Activated naive CD8-positive, alpha-beta T cell (primary cell): ENCODE results near the gene DUSP22.
A peak's percentile ranks its signal among the peaks of the same experiment; 100 is the strongest.

ENCODE experiments used
- H3K27ac Mint-ChIP-seq: one replicate; pipeline ENCODE4 v1.8.0; 2021; ENCODE audit warnings: mixed read lengths
- H3K27me3 Mint-ChIP-seq: one replicate; pipeline ENCODE4 v1.8.0; 2021; ENCODE audit warnings: mixed read lengths
- H3K36me3 Mint-ChIP-seq: one replicate; pipeline ENCODE4 v1.8.0; 2021; ENCODE audit warnings: mixed read lengths
- H3K4me1 Mint-ChIP-seq: one replicate; pipeline ENCODE4 v1.8.0; 2021; ENCODE audit warnings: low read depth, mixed read lengths
- H3K4me3 Mint-ChIP-seq: one replicate; pipeline ENCODE4 v1.8.0; 2021; ENCODE audit warnings: mild to moderate bottlenecking, mixed read lengths
- H3K9me3 Mint-ChIP-seq: one replicate; pipeline ENCODE4 v1.8.0; 2021; ENCODE audit warnings: low read depth, mixed read lengths

Gene DUSP22

GRCh38 chr6:326896-327537 lies 34.7 kb downstream of the DUSP22 start:
- Mint-ChIP-seq H3K36me3 (no peaks in the 10 kb centered on the region), H3K27me3 (no peaks in the 10 kb centered on the region), H3K4me3 (no peak overlapping the region), H3K27ac (peak overlapping the region; percentile 46), H3K4me1 (peaks cover 3% of the 10 kb centered on the region), H3K9me3 (no peaks in the 10 kb centered on the region)

DNA sequence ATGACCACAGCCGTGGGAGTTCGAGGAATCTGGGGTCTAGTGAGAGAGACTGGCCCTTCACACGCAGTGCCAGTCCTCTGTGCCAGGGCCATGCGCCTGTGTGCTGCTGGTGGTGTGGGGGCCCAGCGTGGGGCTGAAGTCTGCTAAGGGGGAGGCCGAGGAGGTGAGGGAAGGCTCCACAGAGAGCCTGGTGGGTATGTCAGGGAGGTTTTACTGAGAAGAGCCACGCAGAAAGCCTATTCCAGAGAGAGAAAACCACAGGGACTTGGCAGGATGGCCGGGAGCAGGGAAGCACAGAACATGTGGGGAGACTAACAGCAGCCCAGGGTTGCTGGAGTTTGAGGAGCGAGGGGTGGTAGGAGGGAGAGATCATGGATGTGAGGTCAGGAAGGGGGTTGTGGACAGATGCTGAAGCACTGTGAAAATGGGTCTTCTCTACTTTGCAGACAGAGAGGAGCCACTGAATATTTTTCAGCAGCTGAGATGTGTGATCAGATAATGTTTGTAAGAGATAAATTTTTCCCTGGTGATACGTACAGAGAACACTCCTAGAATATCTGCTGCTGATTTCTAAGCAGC lies 35.3 kb downstream of the DUSP22 start:
- Mint-ChIP-seq H3K9me3 (no peaks in the 10 kb centered on the region), H3K4me3 (no peak overlapping the region), H3K4me1 (peaks cover 3% of the 10 kb centered on the region), H3K36me3 (no peaks in the 10 kb centered on the region), H3K27me3 (no peaks in the 10 kb centered on the region), H3K27ac (peak overlapping the region; percentile 46)

GRCh38 chr6:328136-328670 lies 35.9 kb downstream of the DUSP22 start:
- H3K27ac Mint-ChIP-seq = no peak overlapping the region
- H3K36me3 Mint-ChIP-seq = no peaks in the 10 kb centered on the region
- H3K9me3 Mint-ChIP-seq = no peaks in the 10 kb centered on the region
- no peak overlapping the region for H3K4me3 Mint-ChIP-seq
- peaks cover 3% of the 10 kb centered on the region for H3K4me1 Mint-ChIP-seq
- H3K27me3 Mint-ChIP-seq = no peaks in the 10 kb centered on the region

DNA sequence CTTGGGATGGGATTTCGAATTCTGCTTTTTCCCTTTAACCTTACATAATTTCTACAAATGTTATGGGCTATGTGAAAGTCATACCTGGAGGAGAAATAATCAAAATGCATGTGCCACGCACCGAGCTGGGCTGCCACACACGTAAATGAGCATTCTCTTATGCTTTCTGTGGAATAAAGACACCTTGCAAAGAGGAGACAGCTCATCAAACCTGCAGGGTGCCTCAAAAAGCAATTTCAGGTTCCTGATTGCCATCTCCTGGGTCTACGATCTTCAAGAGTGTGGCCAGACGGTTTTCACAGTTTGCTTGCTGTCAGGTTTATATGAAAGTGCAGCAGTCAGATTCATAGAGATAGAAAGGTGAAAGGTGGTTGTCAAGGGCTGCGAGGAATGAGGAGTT lies 36.6 kb downstream of the DUSP22 start:
- Mint-ChIP-seq H3K9me3 (no peaks in the 10 kb centered on the region), H3K4me1 (no peaks in the 10 kb centered on the region), H3K27ac (no peak overlapping the region), H3K36me3 (no peaks in the 10 kb centered on the region), H3K27me3 (no peaks in the 10 kb centered on the region), H3K4me3 (no peak overlapping the region)

DNA sequence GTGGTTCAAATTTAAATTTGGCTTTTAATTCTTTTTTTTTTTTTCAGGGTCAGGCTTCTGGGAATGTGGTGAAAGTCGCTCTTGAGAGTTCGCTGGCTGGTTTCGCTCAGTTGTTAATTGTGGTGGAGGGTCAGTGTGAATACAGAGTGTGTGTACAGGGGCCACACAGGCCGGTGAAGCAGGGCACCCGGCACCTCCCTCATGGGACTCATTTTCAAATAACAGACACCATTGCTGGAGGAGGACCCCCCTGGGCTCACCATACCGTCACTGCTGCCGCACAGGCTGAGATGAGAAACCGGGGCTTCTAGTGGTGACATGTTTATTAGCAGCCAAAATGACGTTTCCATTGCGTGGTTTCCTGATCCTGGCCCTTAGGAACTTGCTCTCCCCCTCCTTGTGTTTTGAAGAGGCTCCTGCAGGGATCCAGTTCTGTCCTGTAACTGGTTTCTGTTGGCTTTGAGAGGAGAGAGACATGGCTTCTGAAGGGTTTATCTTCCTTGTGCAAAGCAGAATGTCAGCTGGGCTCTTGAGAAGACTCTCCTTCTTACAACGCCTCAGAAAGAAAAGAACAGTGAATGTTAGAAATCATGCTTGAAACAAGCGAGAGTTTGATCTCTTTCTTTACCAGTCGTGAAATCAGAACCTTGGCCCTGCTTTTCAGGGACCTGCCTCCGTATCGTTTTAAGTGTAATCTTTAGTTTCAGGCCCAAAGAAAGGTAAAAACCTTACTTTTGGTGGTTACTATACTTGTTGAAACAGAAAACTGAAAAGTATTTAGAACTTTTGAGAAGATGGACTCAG lies 37.8 kb downstream of the DUSP22 start:
- no peak overlapping the region for H3K4me3 Mint-ChIP-seq
- no peak overlapping the region for H3K27ac Mint-ChIP-seq
- H3K4me1 Mint-ChIP-seq = no peaks in the 10 kb centered on the region
- no peaks in the 10 kb centered on the region for H3K27me3 Mint-ChIP-seq
- no peaks in the 10 kb centered on the region for H3K9me3 Mint-ChIP-seq
- no peaks in the 10 kb centered on the region for H3K36me3 Mint-ChIP-seq

DNA sequence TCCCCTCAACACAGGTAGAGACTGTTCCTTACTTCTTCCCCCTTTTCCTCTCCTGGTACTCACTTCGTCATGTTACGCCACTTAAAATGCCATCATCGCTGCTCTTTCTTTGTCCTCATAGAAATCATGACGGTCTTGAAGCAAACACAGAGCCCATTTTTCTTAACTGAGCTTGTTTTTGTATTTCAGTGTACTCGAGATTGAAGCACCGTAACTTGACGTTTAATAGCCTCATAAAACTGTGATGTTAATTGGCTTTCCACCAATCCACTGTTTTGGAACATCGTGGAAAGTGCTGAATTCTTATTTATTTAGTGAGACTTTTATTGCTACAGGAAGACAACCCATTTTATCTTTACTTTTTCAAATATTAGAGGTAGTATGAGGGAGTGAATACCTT lies 38.7 kb downstream of the DUSP22 start:
- Mint-ChIP-seq H3K27ac (no peak overlapping the region), H3K36me3 (peaks cover 2% of the 10 kb centered on the region), H3K27me3 (no peaks in the 10 kb centered on the region), H3K4me1 (peaks cover 4% of the 10 kb centered on the region), H3K9me3 (no peaks in the 10 kb centered on the region), H3K4me3 (no peak overlapping the region)

- peaks cover 14% of the 10 kb centered on the region for H3K4me1 Mint-ChIP-seq
- no peak overlapping the region for H3K4me3 Mint-ChIP-seq
- no peak overlapping the region for H3K27ac Mint-ChIP-seq
- peaks cover 5% of the 10 kb centered on the region for H3K36me3 Mint-ChIP-seq
- H3K27me3 Mint-ChIP-seq = no peaks in the 10 kb centered on the region
- H3K9me3 Mint-ChIP-seq = no peaks in the 10 kb centered on the region
Measured at GRCh38 chr6:331622-332521, 39.6 kb downstream of the DUSP22 start.

DNA sequence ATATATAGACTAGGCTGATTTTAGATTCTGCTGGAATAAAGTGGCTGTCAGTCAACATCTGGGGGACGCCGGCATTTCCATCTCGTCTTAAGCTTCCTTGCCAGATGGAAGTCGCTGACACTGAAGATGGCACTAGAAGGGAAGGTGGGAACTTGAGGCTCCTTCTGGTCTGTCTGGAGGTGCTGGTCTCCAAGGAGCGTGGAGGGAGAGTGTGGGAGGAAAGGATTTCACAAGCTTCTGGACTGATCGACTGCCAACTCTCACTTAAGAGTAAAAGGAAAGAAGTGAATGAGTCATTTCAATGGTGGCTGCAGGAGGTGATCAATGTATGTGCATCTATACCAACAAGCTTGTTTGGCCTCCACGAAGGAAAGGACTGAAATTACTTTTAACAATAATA lies 40.4 kb downstream of the DUSP22 start:
- H3K4me3 Mint-ChIP-seq = no peak overlapping the region
- no peaks in the 10 kb centered on the region for H3K27me3 Mint-ChIP-seq
- no peak overlapping the region for H3K27ac Mint-ChIP-seq
- H3K4me1 Mint-ChIP-seq = peaks cover 22% of the 10 kb centered on the region
- H3K9me3 Mint-ChIP-seq = no peaks in the 10 kb centered on the region
- H3K36me3 Mint-ChIP-seq = peaks cover 5% of the 10 kb centered on the region

DNA sequence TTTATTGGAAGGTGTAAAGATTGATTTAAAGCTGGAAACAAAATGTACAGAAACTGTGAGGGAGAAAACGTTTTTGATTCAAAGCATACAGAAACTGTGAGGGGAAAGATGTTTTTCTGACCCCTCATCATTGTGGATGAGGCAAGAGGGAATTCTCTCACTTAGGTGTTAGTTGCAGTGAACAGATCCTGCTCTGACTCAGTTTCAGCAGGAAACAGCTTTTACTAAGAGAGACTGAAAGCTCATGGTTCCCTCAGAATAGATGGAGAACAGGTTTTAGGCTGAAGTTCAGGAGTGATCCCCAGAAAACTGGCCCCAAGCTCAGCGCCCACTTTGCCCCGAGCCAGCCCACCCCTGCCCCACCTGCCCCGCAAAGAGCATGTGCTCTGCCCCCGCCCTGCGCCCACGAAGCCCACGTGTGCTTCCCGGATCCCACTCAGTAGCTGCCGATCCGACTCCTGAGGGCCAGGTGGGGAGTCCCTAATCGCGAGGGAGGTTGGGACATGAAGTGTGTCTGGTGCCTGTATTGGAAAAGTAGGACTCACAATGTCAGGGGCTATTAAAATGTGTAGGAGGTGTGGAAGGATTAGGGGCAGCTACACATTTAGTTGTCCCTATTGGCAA lies 41.2 kb downstream of the DUSP22 start:
- Mint-ChIP-seq H3K4me1 (peaks cover 30% of the 10 kb centered on the region), H3K27me3 (no peaks in the 10 kb centered on the region), H3K27ac (no peak overlapping the region), H3K36me3 (peaks cover 5% of the 10 kb centered on the region), H3K4me3 (no peak overlapping the region), H3K9me3 (no peaks in the 10 kb centered on the region)

DNA sequence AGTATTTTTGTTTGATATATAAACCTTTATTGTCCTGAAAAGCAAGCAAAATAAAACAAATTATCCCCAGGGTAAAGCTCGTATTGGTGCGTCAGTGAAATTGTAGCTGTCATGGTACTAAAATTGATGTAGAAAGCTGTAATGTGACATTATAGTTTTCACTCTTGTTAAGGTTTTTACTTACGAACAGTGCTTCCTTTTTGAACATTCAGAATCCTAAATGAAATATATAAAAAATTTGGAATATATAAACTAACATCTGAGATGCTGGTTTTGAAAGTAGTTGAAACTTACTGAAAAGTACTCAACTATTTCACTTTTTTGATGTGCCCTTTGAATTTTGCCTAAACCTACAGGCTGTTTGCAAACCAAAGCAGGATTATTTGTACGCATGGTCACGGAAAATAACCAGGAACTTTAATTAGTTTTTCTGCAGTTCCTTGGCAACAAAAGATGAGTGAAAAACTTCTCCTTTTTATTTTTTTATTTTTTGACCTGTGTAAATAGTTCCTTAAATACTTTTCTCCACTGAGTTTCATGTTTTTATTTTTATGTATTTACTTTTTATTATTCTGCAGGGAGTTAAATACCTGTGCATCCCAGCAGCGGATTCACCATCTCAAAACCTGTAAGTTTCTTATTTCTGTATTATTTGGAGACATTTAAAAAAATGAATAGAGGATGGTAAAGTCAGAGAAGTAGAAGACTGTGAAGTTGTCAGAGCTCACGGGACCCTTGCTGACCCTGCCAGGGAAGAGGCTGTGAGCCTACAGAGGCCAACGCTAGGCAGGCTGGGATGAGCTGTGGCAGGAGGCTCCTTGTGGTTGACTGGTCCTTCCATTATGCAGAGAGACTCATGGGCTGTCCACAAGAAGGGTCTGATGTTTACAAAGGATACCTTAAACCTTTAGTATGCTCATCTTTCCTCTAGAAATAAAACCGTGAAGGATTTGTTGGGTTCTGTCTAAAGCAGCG lies 42.5 kb downstream of the DUSP22 start:
- peaks cover 43% of the 10 kb centered on the region for H3K4me1 Mint-ChIP-seq
- no peaks in the 10 kb centered on the region for H3K27me3 Mint-ChIP-seq
- H3K27ac Mint-ChIP-seq = no peak overlapping the region
- H3K36me3 Mint-ChIP-seq = peaks cover 8% of the 10 kb centered on the region
- no peak overlapping the region for H3K4me3 Mint-ChIP-seq
- H3K9me3 Mint-ChIP-seq = no peaks in the 10 kb centered on the region

DNA sequence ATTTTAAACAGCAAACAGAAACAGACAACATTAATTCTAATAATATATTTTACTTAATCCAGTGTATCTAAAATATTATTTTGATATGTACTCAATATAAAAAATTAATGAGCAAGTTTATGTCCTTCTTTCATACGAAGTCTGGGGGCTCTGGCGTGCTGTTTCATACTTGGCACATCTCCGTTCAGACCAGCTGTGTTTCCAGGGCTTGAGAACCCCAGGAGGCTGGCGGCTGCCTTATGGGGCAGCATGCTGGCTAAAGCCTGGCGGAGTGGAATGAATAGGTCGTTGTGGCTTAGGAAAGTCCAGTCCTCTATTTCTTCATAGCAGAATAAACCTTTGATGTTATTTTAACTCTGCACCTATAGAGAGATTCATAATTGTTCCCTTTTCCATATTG lies 43.3 kb downstream of the DUSP22 start:
- Mint-ChIP-seq H3K36me3 (peaks cover 10% of the 10 kb centered on the region), H3K27ac (no peak overlapping the region), H3K4me1 (peaks cover 49% of the 10 kb centered on the region)

GRCh38 chr6:336159-337114 lies 44.1 kb downstream of the DUSP22 start:
- no peaks in the 10 kb centered on the region for H3K27me3 Mint-ChIP-seq
- peak overlapping the region; percentile 85 for H3K27ac Mint-ChIP-seq
- peaks cover 10% of the 10 kb centered on the region for H3K36me3 Mint-ChIP-seq

More for the DNA sequence above, 43.3 kb downstream of the DUSP22 start:
- Mint-ChIP-seq H3K4me3 (no peak overlapping the region), H3K9me3 (no peaks in the 10 kb centered on the region), H3K27me3 (no peaks in the 10 kb centered on the region)

More at GRCh38 chr6:336159-337114, 44.1 kb downstream of the DUSP22 start:
- Mint-ChIP-seq H3K9me3 (no peaks in the 10 kb centered on the region), H3K4me3 (peak overlapping the region; percentile 69), H3K4me1 (peaks cover 57% of the 10 kb centered on the region)
